Stomach (tissue), 4 donors: ENCODE data around the gene ALG6.

Experiments used
- CTCF ChIP-seq, 7 experiments: fragments of 450-650 bp in 4 of 7; fragments of 200-600 bp in 3 of 7; sonication (generic) in 3 of 7; IDR thresholded peaks; one replicate each; pipeline ENCODE4 v1.5.1; 2016 to 2019; ENCODE audit warnings: antibody characterized with exemption in 7 of 7, control low read depth in 2 of 7, mild to moderate bottlenecking in 1 of 7
- EP300 ChIP-seq: sonication (generic); formaldehyde crosslinking; IDR thresholded peaks from one replicate; pipeline ENCODE4 v1.6.1; 2017; ENCODE audit warnings: antibody characterized with exemption
- POLR2A ChIP-seq, 4 donors: fragments of 450-650 bp; IDR thresholded peaks; one replicate each; pipeline ENCODE4 v1.6.1; 2016; ENCODE audit warnings: antibody characterized with exemption in 4 of 4, control low read depth in 2 of 4, mild to moderate bottlenecking in 1 of 4, moderate library complexity in 1 of 4

- TF ChIP-seq CTCF (IDR thresholded peaks at IDR 0.05) = no peak
- no peak for TF ChIP-seq POLR2A (IDR thresholded peaks at IDR 0.05)
- no peak for TF ChIP-seq EP300
These were observed 98.8 kb downstream of the ALG6 start for GRCh38 chr1:63466181-63466580.
